ENCODE data around the gene RAX. TPM values are rescaled to one million over a fixed set of nuclear protein-coding genes. Genes with fewer than 3 reads are reported as not detected.

The RAX gene
- total and polyA plus RNA-seq, 2 of the 4 experiments (the other 2 are of a cell fraction) = not detected

DNA sequence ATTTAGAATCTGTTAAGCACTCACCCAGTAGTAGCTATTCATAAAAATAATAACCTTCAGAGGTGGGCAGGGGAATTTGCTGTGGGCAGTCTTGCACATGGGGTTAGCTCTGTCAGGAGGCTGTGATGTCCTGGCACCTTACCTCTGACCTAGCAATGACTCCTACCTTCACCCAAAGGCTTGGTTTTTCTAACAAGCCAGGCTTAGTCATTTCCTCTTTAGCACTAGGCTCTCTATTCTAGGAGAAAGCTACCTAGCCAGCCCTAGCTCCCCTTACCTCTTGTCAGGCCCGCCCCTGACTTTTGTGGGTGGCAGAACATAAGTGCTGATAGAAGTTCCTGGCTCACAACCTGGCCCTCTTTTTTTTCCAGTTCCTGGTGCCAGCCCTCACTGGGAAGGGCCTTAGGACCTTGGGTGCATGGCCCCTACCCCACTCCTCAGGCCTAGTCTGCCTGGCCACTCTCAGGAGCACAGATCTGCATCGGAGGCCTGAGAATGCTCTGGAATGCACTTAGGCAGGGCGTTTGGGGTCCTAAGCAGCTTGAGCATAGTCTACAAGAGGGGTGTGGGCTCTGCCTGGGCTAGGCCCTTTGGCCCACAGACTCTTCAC, 27.5 kb upstream of the RAX start:
- in situ Hi-C loops (cut with MboI; ENCODE audit: low sequenced_read_pairs) = no loop called here
- ChIA-PET CTCF (interaction anchor here (0.7 to 4.4 kb wide), 2 partner anchors 10 to 102 kb away, joined by 3 to 21 read pairs; no protein-coding TSS in a partner anchor), POLR2A (ENCODE audit: unreplicated experiment) (no interaction called here)
- Histone ChIP-seq H3K4me1 (ENCODE audit: control insufficient read depth, insufficient read depth, low read length) (no peaks in the 10 kb centered on the region), H2AK9ac (replicated peaks; ENCODE audit: low read depth, low read length, poor library complexity) (no peak overlapping the region), H3K27me3 (ENCODE audit: control insufficient read depth, insufficient read depth, low read length) (peaks cover 63% of the 10 kb centered on the region), H3K4me3 (ENCODE audit: insufficient read depth, low read depth, low read length) (no peak overlapping the region), H3K27ac (ENCODE audit: insufficient read depth, low read length) (no peak overlapping the region), H4K5ac (ENCODE audit: low read depth, low read length) (no peak overlapping the region), H2BK5ac (ENCODE audit: low read depth, low read length, poor library complexity, severe bottlenecking) (no peak overlapping the region), H3K9me3 (ENCODE audit: control insufficient read depth, insufficient read depth, low read length) (no peaks in the 10 kb centered on the region), H2BK20ac (ENCODE audit: low read depth, low read length) (no peak overlapping the region), H3K79me1 (ENCODE audit: low read depth in 1 of 2, low read length in 2 of 2) (no peaks in the 10 kb centered on the region), H3K56ac (ENCODE audit: extremely low read depth, insufficient read depth, low read length) (no peak overlapping the region), H4K8ac (ENCODE audit: low read depth in 2 of 2, low read length in 2 of 2) (no peak overlapping the region), H4K91ac (ENCODE audit: insufficient read depth, low read depth, low read length) (no peak overlapping the region), H3K14ac (replicated peaks; ENCODE audit: low read depth, low read length) (no peak overlapping the region), H4K20me1 (ENCODE audit: insufficient read depth, low read length) (no peaks in the 10 kb centered on the region), H3K36me3 (ENCODE audit: control insufficient read depth, insufficient read depth, low read length) (no peaks in the 10 kb centered on the region), H2BK120ac (ENCODE audit: low read depth, low read length) (no peak overlapping the region), H2AK5ac (ENCODE audit: low read depth, low read length) (no peak overlapping the region), H3K9ac (ENCODE audit: low read depth, low read length) (no peak overlapping the region), H3K23ac (ENCODE audit: low read depth, low read length) (no peak overlapping the region), H3K9me1 (ENCODE audit: insufficient read depth, low read length) (no peaks in the 10 kb centered on the region), H3K18ac (ENCODE audit: low read depth, low read length) (no peak overlapping the region), H2BK15ac (ENCODE audit: low read depth, low read length) (no peak overlapping the region), H2AFZ (replicated peaks; ENCODE audit: low read length, poor library complexity) (no peak overlapping the region), H3K4me2 (ENCODE audit: low read depth, low read length) (no peak overlapping the region), H3K4ac (ENCODE audit: low read depth, low read length) (no peak overlapping the region)
- no CpG with 5 or more reads among the region's 3 CpGs for WGBS, 2 experiments (ENCODE audit: extremely low coverage in 2 of 2, insufficient read length in 1 of 2)
- dilution Hi-C loops (cut with HindIII; ENCODE audit: low sequenced_read_pairs, unreplicated experiment) = no loop called here
- no TSS peak for BruUV-seq (replicated peaks)
- ATAC-seq (ENCODE audit: low read depth) = no peak
- no peak for DNase-seq
- intact Hi-C loops (cut with micrococcal nuclease) = no loop called here
- TF ChIP-seq RCOR1 (IDR thresholded peaks at IDR 0.05; ENCODE audit: insufficient replicate concordance, low read length) = no peak
- no peak for TF ChIP-seq NFE2L2 (IDR thresholded peaks at IDR 0.05; ENCODE audit: low read depth, low read length)
- TF ChIP-seq, protein P1, sequence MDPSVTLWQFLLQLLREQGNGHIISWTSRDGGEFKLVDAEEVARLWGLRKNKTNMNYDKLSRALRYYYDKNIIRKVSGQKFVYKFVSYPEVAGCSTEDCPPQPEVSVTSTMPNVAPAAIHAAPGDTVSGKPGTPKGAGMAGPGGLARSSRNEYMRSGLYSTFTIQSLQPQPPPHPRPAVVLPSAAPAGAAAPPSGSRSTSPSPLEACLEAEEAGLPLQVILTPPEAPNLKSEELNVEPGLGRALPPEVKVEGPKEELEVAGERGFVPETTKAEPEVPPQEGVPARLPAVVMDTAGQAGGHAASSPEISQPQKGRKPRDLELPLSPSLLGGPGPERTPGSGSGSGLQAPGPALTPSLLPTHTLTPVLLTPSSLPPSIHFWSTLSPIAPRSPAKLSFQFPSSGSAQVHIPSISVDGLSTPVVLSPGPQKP (IDR thresholded peaks at IDR 0.05; ENCODE audit: borderline replicate concordance, low read depth, low read length) = no peak
- TF ChIP-seq FOS (IDR thresholded peaks at IDR 0.05; ENCODE audit: low read depth, low read length) = no peak
- no peak for TF ChIP-seq BHLHE40 (IDR thresholded peaks at IDR 0.05; ENCODE audit: low read depth, low read length)
- no peak for TF ChIP-seq MAFK (IDR thresholded peaks at IDR 0.05; ENCODE audit: low read depth, low read length)
- TF ChIP-seq CHD1 (IDR thresholded peaks at IDR 0.05; ENCODE audit: low read depth, low read length) = no peak
- no peak for TF ChIP-seq RAD21 (IDR thresholded peaks at IDR 0.05; ENCODE audit: low read length)

Data from IMR-90 (cell line).